Erythroblast (primary cell): ENCODE results near the gene NT5C1B.

Experiments used
- GATA1 ChIP-seq: IDR thresholded peaks from 2 replicates; pipeline ENCODE4 v1.6.1; 2011; ENCODE audit warnings: low read depth, mild to moderate bottlenecking, control low read depth, low read length, moderate library complexity
- POLR2A ChIP-seq: IDR thresholded peaks from 2 replicates; pipeline ENCODE4 v1.6.1; 2011; ENCODE audit warnings: mild to moderate bottlenecking, low read length

- TF ChIP-seq POLR2A (no peak), GATA1 (no peak)
These were observed 42.8 kb downstream of the NT5C1B start for GRCh38 chr2:18546567-18546966.
